GM23338 (cell line): Measurements from ENCODE around the gene APPBP2.

ENCODE experiments used
- CTCF ChIP-seq, 2 experiments: fragments of 200-600 bp in 1 of 2; sonication (generic) in 1 of 2; conservative IDR thresholded peaks; 2 replicates each; pipeline versions ENCODE4 v1.5.1 to v1.6.1; 2016 to 2017; ENCODE audit warnings: antibody characterized with exemption in 2 of 2, low read depth in 2 of 2, mild to moderate bottlenecking in 2 of 2, moderate library complexity in 1 of 2
- ETS1 ChIP-seq: IDR thresholded peaks from 2 replicates; pipeline ENCODE4 v1.6.1; 2016; ENCODE audit warnings: antibody characterized with exemption
- EZH2 ChIP-seq: fragments of 200-600 bp; sonication (generic); IDR thresholded peaks from one replicate; pipeline ENCODE4 v1.8.0; 2017; ENCODE audit warnings: antibody characterized with exemption, mild to moderate bottlenecking, low read depth; ENCODE audit not compliant: unreplicated experiment
- POLR2AphosphoS5 ChIP-seq: IDR thresholded peaks from 2 replicates; pipeline ENCODE4 v1.6.1; 2016; ENCODE audit warnings: antibody characterized with exemption, low read depth
- ZNF331 ChIP-seq: fragments of 250-450 bp; sonication (Bioruptor Pico); IDR thresholded peaks from 2 replicates; pipeline ENCODE4 v1.5.0; 2020; ENCODE audit warnings: low read depth, mild to moderate bottlenecking, moderate library complexity

- TF ChIP-seq CTCF (conservative IDR thresholded peaks at IDR 0.05; ENCODE audit: low read depth in 2 of 2) (no peak), ETS1 (no peak), ZNF331 (no peak), POLR2AphosphoS5 (no peak), EZH2 (no peak)
Observed at GRCh38 chr17:60412701-60413100, 113.3 kb downstream of the APPBP2 start.
